Rectal smooth muscle tissue (tissue), 1 donor: ENCODE measurements around the gene ALDH6A1.
A peak's percentile ranks its signal among the peaks of the same experiment; 100 is the strongest.

Source experiments
- H3K27ac ChIP-seq: one replicate; pipeline ENCODE4 v1.7.0; 2013; ENCODE audit warnings: low read depth, low read length, inconsistent platforms
- H3K27me3 ChIP-seq: one replicate; pipeline ENCODE4 v1.7.0; 2013; ENCODE audit warnings: low read length; ENCODE audit not compliant: control insufficient read depth, insufficient read depth
- H3K36me3 ChIP-seq: one replicate; pipeline ENCODE4 v1.7.0; 2013; ENCODE audit warnings: low read length; ENCODE audit not compliant: control insufficient read depth, insufficient read depth
- H3K4me1 ChIP-seq: one replicate; pipeline ENCODE4 v1.7.0; 2013; ENCODE audit warnings: low read length; ENCODE audit not compliant: control insufficient read depth, insufficient read depth
- H3K4me3 ChIP-seq: one replicate; pipeline ENCODE4 v1.7.0; 2013; ENCODE audit warnings: low read length
- H3K9ac ChIP-seq: one replicate; pipeline ENCODE4 v1.7.0; 2013; ENCODE audit warnings: low read length

Gene ALDH6A1

GRCh38 chr14:74038020-74038859 lies 46.0 kb downstream of the ALDH6A1 start:
- no peaks in the 10 kb centered on the region for H3K27me3 ChIP-seq
- no peak overlapping the region for H3K9ac ChIP-seq
- H3K4me3 ChIP-seq: no peak overlapping the region
- H3K4me1 ChIP-seq: no peaks in the 10 kb centered on the region
- H3K36me3 ChIP-seq: peaks cover 2% of the 10 kb centered on the region
- no peak overlapping the region for H3K27ac ChIP-seq

GRCh38 chr14:74035556-74035955 lies 48.7 kb downstream of the ALDH6A1 start:
- Histone ChIP-seq H3K4me1 (no peaks in the 10 kb centered on the region), H3K4me3 (no peak overlapping the region)

GRCh38 chr14:74034572-74034971 lies 49.7 kb downstream of the ALDH6A1 start:
- Histone ChIP-seq H3K27ac (no peak overlapping the region), H3K9ac (no peak overlapping the region), H3K36me3 (no peaks in the 10 kb centered on the region), H3K4me1 (no peaks in the 10 kb centered on the region), H3K27me3 (no peaks in the 10 kb centered on the region), H3K4me3 (no peak overlapping the region)

More at GRCh38 chr14:74035556-74035955, 48.7 kb downstream of the ALDH6A1 start:
- no peak overlapping the region for H3K9ac ChIP-seq
- no peak overlapping the region for H3K27ac ChIP-seq
- H3K36me3 ChIP-seq: no peaks in the 10 kb centered on the region
- H3K27me3 ChIP-seq: no peaks in the 10 kb centered on the region

GRCh38 chr14:74029136-74029535 lies 55.1 kb downstream of the ALDH6A1 start:
- Histone ChIP-seq H3K27ac (no peak overlapping the region), H3K4me1 (no peaks in the 10 kb centered on the region), H3K9ac (no peak overlapping the region), H3K4me3 (no peak overlapping the region), H3K27me3 (no peaks in the 10 kb centered on the region), H3K36me3 (no peaks in the 10 kb centered on the region)

- Histone ChIP-seq H3K27me3 (no peaks in the 10 kb centered on the region), H3K27ac (no peak overlapping the region), H3K36me3 (no peaks in the 10 kb centered on the region), H3K4me3 (no peak overlapping the region), H3K9ac (no peak overlapping the region), H3K4me1 (no peaks in the 10 kb centered on the region)
Measured at GRCh38 chr14:74022346-74022745, 61.9 kb downstream of the ALDH6A1 start.

- Histone ChIP-seq H3K9ac (peak overlapping the region; percentile 73), H3K4me3 (peak overlapping the region; percentile 90), H3K27me3 (no peaks in the 10 kb centered on the region), H3K36me3 (no peaks in the 10 kb centered on the region), H3K27ac (peak overlapping the region; percentile 82), H3K4me1 (no peaks in the 10 kb centered on the region)
Measured at GRCh38 chr14:74019408-74020137, 64.7 kb downstream of the ALDH6A1 start.

GRCh38 chr14:74018586-74019407 lies 65.5 kb downstream of the ALDH6A1 start, which contains the start of the genes BBOF1 and ENTPD5:
Gene BBOF1 (plus strand): TSS chr14:74019349. CDS start chr14:74019479, 130 bp downstream.
Gene ENTPD5 (minus strand): TSS chr14:74019288. CDS start chr14:73988102, 31,186 bp downstream.
- no peaks in the 10 kb centered on the region for H3K27me3 ChIP-seq
- H3K9ac ChIP-seq: peak within 1 kb of the TSS; percentile 92
- peak within 1 kb of the TSS; percentile 92 for H3K4me3 ChIP-seq
- H3K27ac ChIP-seq: peak within 1 kb of the TSS; percentile 95
- H3K36me3 ChIP-seq: peaks cover 2% of the 10 kb centered on the region
- H3K4me1 ChIP-seq: no peaks in the 10 kb centered on the region

GRCh38 chr14:74018174-74018585 lies 66.1 kb downstream of the ALDH6A1 start:
- peaks cover 2% of the 10 kb centered on the region for H3K36me3 ChIP-seq
- H3K27ac ChIP-seq: peak overlapping the region; percentile 95
- peak overlapping the region; percentile 92 for H3K4me3 ChIP-seq
- H3K9ac ChIP-seq: no peak overlapping the region
- no peaks in the 10 kb centered on the region for H3K27me3 ChIP-seq
- no peaks in the 10 kb centered on the region for H3K4me1 ChIP-seq

GRCh38 chr14:74015963-74016362 lies 68.3 kb downstream of the ALDH6A1 start:
- Histone ChIP-seq H3K9ac (no peak overlapping the region), H3K36me3 (peaks cover 2% of the 10 kb centered on the region), H3K27ac (no peak overlapping the region), H3K27me3 (no peaks in the 10 kb centered on the region), H3K4me1 (no peaks in the 10 kb centered on the region), H3K4me3 (no peak overlapping the region)

GRCh38 chr14:74015176-74015575 lies 69.1 kb downstream of the ALDH6A1 start:
- no peak overlapping the region for H3K4me3 ChIP-seq
- H3K36me3 ChIP-seq: peaks cover 2% of the 10 kb centered on the region
- no peaks in the 10 kb centered on the region for H3K4me1 ChIP-seq
- H3K27ac ChIP-seq: no peak overlapping the region
- no peak overlapping the region for H3K9ac ChIP-seq
- no peaks in the 10 kb centered on the region for H3K27me3 ChIP-seq

- H3K27me3 ChIP-seq: no peaks in the 10 kb centered on the region
- H3K4me3 ChIP-seq: no peak overlapping the region
- no peak overlapping the region for H3K9ac ChIP-seq
- peaks cover 2% of the 10 kb centered on the region for H3K36me3 ChIP-seq
- H3K27ac ChIP-seq: no peak overlapping the region
- no peaks in the 10 kb centered on the region for H3K4me1 ChIP-seq
Measured at GRCh38 chr14:74014299-74014698, 70.0 kb downstream of the ALDH6A1 start.
